ENCODE results near the gene USF1.

The USF1 gene, protein sequence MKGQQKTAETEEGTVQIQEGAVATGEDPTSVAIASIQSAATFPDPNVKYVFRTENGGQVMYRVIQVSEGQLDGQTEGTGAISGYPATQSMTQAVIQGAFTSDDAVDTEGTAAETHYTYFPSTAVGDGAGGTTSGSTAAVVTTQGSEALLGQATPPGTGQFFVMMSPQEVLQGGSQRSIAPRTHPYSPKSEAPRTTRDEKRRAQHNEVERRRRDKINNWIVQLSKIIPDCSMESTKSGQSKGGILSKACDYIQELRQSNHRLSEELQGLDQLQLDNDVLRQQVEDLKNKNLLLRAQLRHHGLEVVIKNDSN
- long read RNA-seq, donor 1, transcript USF1-203 (11 exons, 1,807 nt) = major isoform, 5 of 18 reads
- long read RNA-seq, donor 1, transcript USF1-205 (11 exons, 1,092 nt) = major isoform, 5 of 18 reads
- long read RNA-seq, donor 1, partial matches to known transcripts = 0 of 18 reads
- long read RNA-seq, donor 1, other reads (novel, unspliced or antisense) = 0 of 18 reads
- long read RNA-seq, donor 2, partial matches to known transcripts = 0 of 5 reads
- long read RNA-seq, donor 2, other reads (novel, unspliced or antisense) = 0 of 5 reads
- long read RNA-seq, donor 3, partial matches to known transcripts = 0 of 6 reads
- long read RNA-seq, donor 3, other reads (novel, unspliced or antisense) = 0 of 6 reads
- long read RNA-seq, donor 4, partial matches to known transcripts = 5 of 10 reads
- long read RNA-seq, donor 4, other reads (novel, unspliced or antisense) = 0 of 10 reads
- long read RNA-seq, donor 5, transcript USF1-203 (11 exons, 1,807 nt) = major isoform, 5 of 11 reads
- long read RNA-seq, donor 5, partial matches to known transcripts = 0 of 11 reads
- long read RNA-seq, donor 5, other reads (novel, unspliced or antisense) = 0 of 11 reads
- long read RNA-seq, donor 6, partial matches to known transcripts = 0 of 7 reads
- long read RNA-seq, donor 6, other reads (novel, unspliced or antisense) = 0 of 7 reads
- long read RNA-seq, donor 7, transcript USF1-207 (9 exons, 990 nt) = major isoform, 7 of 23 reads
- long read RNA-seq, donor 7, partial matches to known transcripts = 6 of 23 reads
- long read RNA-seq, donor 7, other reads (novel, unspliced or antisense) = 0 of 23 reads
- long read RNA-seq, donor 8, partial matches to known transcripts = 0 of 10 reads
- long read RNA-seq, donor 8, other reads (novel, unspliced or antisense) = 0 of 10 reads

DNA sequence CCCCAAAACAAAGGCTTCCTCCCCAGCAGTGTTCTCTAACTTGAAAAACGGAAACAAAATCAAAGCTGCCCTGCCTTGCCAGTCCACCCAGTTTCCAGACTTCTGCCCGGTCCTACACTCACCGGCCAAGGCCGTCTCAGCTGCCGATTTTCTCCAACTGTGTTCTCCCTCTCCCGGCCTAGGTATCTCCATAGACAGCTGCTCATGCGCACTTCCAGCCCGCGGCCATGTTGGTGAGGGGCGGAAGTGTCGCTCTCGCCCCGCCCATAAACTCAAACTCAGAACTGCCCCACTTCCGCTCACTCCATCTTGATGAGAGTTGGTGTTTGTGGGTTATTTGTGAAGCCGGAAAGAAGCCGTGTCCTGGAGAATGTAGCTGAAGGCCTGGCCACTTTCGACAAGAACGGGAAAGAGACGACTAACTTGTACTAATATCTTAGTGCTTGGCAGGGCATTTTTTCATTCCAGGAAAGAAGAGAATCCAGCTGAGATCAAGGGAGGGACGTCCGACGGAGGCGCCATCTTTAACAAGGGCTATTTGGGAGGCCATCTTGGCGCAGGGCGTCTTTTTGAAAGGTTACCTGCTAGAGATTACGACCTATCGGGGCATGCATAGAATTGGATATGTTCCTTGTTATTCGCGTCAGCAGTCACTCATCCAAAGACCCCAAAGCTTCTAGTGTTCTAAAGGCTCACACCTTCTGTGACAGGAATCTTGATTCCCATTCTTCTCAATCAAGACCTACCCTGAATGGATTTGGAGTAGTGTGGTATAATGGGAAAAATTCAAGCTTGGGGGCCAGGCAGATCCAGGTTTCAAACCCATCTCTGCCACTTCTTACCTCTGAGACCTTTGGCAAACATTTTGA, at the start of gene USF1:
USF1 (minus strand) TSS at position 242 of the 869 bp plus-strand sequence. CDS start 2,702 bp downstream, outside the sequence.
- DNase-seq = peak; percentile 97

DNA sequence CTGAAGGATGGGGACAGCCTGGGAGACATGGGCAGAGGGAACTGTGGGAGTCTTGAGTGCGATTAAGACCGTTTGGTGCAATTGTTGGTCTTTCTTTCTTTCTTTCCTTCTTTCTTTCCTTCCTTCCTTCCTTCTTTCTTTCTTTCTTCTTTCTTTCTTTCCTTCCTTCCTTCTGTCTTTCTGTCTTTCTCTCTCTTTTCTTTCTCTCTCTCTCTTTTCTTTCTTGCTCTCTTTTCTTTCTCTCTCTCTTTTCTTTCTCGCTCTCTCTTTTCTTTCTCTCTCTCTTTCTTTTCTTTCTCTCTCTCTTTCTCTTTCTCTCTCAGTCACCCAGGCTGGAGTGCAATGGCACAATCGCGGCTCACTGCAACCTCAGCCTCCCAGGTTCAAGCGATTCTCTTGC, 49.5 kb upstream of the USF1 start:
- DNase-seq = no peak

DNA sequence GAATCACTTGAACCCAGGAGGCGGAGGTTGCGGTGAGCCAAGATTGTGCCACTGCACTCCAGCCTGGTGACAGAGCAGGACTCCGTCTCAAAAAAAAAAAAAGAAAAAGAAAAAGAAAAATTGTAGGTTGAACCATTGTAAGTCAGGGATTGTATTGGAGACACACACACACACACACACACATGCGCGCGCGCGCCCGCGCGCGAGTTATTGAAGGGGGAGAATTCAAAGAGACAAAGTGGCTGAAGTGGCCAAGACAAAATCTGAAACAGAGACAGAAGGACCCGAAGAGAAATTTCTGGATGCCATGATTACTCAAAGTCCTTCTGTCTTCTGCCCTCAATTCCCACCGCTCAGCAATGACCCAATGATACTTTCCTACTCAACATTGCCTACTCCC, 48.7 kb upstream of the USF1 start:
- no peak for DNase-seq

GRCh38 chr1:161092621-161093028, 46.8 kb upstream of the USF1 start:
- DNase-seq = no peak

- DNase-seq = no peak
These were observed 46.2 kb upstream of the USF1 start for GRCh38 chr1:161091796-161092507.

DNA sequence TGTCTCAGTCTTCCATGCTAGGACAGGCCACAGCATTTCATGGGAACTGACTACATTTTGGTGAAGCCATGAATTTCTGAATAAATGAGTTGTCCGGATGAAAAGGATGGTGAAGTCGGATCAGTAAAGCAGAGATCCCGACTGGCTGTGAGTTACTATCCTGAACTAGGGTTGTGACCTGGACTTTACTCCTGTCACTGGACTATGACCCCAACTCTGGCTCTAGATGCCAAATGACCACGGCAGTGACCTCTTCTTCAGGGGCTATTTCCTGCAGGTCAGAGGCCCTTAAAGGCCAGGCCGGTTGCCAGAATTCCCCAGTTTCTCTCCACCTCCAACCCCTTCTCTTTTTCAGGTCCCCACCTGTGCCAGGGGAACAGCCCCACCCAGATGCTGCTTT, 45.3 kb upstream of the USF1 start:
- no peak for DNase-seq

DNA sequence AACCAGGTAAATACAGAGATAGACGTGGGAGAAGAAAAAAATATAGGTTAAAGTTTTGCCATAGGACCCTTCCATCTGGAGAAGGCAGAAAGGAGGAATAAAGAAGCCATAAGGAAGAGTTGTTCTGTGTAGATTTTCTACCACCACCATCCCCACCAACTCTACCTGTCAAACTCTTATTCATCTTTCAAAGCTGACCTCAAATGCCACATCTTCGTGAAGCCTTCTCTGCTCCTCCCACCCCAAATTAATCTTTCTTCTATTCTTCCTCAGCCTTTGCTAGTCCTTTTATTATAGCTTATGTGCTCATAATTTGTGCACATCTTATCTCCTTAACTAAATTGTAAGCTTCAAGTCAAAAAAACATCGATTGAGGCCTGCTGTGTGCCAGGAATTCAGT, 44.8 kb upstream of the USF1 start:
- no peak for DNase-seq

DNA sequence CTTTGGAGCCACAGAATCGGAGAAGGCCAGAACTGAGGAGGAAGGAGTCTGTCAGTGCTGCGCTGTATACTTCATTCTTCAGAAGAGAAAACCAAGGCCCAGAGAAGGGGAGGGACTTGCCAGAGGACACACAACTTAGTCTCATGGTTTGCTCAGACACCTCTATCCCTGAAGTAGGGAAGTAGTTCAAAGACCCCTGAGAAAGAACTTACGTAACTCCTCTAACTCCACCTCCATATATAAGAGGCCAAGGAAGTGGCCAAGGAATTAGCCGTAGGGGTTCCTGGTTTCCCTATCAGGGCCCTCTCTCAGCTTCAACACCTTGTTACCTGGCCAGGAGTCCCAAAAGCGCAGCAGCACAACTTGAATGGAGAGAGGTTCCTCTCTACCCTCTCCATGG, 44.2 kb upstream of the USF1 start:
- no peak for DNase-seq

DNA sequence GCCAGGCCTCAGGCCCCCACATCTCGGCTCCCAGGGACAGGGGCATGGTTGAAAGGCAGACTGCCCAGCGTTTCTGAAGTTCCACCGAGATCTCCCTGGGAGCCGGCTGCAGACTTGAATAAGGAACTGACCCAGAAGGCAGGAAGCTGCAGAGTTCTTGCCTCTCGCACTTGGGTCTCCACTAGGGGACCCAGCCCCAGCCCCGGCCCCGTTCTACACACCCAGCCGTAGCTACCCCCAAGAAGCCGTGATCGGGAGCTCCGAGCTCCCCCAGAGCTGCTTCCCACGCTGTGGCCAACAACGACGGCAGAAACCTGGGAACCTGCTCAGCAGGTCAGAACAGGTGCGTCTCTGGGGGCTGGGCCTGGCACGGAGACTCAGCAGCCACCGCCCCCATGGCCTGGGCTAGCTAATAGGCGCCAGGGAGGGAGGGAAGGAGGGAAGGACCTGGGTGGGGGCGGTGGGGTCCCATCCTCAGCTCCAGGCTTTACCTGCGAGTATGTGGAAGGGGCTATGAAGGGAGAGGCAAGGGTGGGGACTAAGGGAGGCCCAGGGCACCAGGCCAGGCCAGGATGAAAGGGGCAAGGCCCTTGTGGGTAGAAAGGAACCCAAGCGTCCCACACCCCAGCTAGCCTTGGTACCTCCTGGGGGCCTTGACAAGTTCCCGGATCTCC, 43.6 kb upstream of the USF1 start, which contains the start of gene NECTIN4:
NECTIN4 (minus strand) TSS at position 308 of the 674 bp plus-strand sequence; CDS start at position 46, 262 bp downstream.
- DNase-seq = peak; percentile 42

DNA sequence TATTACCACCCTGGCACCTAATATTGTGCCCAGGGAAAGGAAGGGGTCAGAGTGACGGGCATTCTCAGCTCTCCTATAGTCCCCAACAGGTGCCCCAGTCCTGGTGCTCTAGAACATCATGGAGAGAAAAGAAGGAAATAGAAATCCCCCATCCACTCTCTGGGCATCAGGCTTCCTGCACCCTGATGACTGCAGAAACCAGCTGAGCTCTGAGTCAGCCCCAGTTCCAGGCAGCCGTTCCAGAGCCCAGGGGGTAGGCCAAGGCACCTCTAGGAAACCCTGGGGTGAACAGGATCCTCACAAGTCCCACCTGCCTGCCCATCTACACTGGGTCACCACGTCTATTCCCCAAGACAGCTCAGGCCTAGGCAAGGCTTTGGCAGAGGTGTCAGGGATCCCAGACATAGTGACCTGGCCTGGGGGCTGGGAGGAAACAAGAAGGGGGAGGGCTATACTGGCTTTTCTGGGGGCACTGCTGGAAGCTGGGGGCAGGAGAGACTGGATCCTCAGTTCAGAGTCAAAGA, 42.9 kb upstream of the USF1 start:
- no peak for DNase-seq

DNA sequence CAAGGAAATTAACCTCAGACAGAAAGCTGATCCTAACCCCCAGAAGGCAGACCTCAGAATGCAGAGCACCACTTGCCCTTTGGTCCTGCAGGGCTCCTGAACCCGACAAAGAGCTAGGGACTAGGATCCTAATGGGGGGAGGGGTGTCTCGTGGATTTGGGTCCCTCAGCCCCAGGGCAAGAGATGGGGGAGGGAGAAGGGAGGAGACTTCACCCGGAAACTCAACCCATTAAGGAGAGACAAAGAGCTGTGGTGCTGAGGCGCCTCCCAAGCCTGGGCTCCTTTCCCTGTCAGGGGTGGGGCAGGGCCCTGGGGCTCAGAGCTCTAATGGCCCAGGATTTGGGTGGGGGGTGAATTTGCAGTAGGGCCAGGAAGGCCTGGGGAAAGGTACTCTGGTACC, 40.7 kb upstream of the USF1 start:
- DNase-seq = no peak

- no peak for DNase-seq
These were observed 39.4 kb upstream of the USF1 start for GRCh38 chr1:161085165-161085564.

- DNase-seq = no peak
These were observed 38.8 kb upstream of the USF1 start for GRCh38 chr1:161084597-161084988.

DNA sequence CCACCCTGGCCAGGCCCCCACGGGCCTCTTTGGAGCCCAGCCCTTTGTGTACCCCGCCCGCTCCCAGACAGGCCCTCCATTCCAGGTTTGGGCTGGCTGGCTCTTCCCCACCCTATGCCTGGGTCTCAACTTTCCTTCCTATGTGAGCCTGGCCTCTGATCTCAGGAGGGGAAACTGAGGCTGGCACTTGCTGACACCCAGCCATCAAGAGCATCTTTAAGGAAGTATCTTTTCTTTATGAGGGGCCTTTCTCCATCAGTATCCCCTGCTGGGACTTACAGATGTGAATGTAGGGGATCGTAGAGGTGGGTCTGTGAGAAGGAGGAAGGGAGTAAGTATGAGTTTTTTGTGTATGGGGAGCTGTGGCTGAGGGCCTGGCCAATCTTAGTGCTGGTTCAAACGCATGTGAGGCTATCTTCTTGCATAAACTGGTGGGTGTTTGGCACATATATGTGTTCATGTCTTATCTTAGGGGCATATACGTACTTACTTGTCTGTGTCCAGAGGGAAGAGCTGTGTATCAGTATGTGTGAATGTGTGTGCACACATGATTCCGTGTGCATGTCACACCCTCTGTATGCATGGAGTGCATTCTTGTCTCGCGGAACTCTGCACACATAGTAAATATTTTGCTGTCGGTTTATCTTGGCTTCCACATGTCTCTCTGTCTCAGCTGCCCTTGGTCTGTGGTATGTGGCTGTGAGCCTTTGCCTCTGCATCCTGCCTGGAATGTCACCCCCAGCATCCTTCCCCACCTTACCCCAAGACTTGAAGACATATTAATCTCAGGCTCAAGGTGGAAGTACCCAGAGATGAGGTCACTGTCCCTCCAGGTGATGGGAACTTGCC, 38.2 kb upstream of the USF1 start:
- DNase-seq = no peak

GRCh38 chr1:161082996-161083747, 37.4 kb upstream of the USF1 start:
- no peak for DNase-seq

GRCh38 chr1:161082483-161082882, 36.7 kb upstream of the USF1 start:
- no peak for DNase-seq

- no peak for DNase-seq
These were observed 35.7 kb upstream of the USF1 start for GRCh38 chr1:161081519-161081918.
